ENCODE measurements around the gene ARR3. TPM values are rescaled to one million over a fixed set of nuclear protein-coding genes. Genes with fewer than 3 reads are reported as not detected.
A peak's percentile ranks its signal among the peaks of the same experiment; 100 is the strongest.

Gene ARR3
- total RNA-seq: not detected

DNA sequence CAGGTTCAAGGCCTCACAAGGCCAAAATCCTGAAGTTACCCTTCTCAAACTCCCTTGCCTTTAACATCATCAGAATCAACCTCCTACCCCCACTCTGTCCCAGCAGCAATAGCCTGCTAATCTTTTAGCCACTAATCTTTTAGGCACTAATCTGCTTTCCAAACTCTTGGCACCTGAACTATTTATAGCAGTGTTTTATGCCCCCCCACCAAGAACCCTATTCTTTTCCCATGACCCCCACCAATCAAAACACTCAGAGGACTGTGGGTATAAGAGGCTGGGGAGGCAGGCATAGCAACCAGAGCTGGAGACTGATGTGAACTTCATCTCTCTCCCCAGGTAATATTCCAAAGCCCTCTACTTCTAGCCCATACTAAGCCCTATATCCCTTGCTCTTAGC lies at the start of gene ARR3:
Gene ARR3 (plus strand): TSS at position 301 of the 400 bp plus-strand sequence. CDS start 1,052 bp downstream, outside the sequence.
- Histone ChIP-seq H3K27ac (no peak within 1 kb of the TSS), H3K4me1 (no peaks in the 10 kb centered on the region), H3K4me3 (no peak within 1 kb of the TSS), H3K27me3 (no peaks in the 10 kb centered on the region), H3K9me3 (no peaks in the 10 kb centered on the region), H3K36me3 (no peaks in the 10 kb centered on the region)
- ATAC-seq (ENCODE audit: low FRiP score in 2 of 2): no peak
- DNase-seq: no peak
- no peak for TF ChIP-seq POLR2AphosphoS5 (IDR thresholded peaks at IDR 0.05)

DNA sequence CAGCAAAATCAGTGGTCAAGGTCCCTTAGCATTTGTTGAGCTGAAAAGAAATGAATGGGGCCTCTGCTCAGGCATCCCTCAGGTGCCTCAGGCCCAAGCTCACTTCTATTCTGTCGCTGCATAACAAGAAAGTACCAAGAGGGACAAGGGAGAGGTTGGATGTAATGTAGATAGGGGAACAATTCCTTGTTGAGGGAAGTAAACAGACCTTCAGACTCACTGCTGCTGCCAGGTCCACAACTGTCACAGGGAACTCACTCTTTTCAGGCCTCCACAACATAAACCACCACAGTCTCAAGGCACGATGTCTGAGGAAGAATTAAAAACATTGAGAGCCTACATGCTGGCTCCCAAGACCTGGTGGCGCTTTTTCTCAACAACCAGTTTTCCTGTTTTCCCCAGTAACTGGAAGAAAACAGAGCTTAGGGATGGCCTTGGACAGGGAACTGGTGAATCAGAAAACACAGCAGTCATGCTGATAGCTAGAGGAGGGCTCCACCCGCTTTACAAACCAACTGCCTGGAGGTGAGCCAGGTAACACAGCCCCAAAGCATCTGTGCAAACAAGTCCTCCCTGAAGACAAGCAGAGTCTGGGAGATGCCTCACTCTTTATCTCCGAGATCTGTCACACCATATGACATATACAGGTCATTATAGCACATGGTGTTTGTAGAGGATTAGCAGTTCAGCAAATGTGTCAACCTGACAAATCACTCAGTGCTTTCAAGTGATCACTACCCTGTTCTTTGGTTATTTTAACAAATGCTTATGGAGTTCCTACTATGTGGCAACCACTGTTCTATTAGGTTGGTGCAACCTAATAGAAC lies 48.0 kb upstream of the ARR3 start:
- ATAC-seq (ENCODE audit: low FRiP score in 2 of 2): peak in 1 of 2 donors; percentile 94
- no peaks in the 10 kb centered on the region for H3K9me3 ChIP-seq
- DNase-seq: no peak
- WGBS, 2 donors: 79 to 90% methylated on average over 3 to 5 of the region's 5 CpGs
- H3K4me1 ChIP-seq: no peaks in the 10 kb centered on the region
- H3K36me3 ChIP-seq: no peaks in the 10 kb centered on the region
- H3K27me3 ChIP-seq: no peaks in the 10 kb centered on the region
- H3K27ac ChIP-seq: no peak overlapping the region
- no peak for TF ChIP-seq POLR2A (IDR thresholded peaks at IDR 0.05)
- TF ChIP-seq EP300 (IDR thresholded peaks at IDR 0.05): no peak
- no peak for TF ChIP-seq POLR2AphosphoS5 (IDR thresholded peaks at IDR 0.05)
- TF ChIP-seq, protein P1, sequence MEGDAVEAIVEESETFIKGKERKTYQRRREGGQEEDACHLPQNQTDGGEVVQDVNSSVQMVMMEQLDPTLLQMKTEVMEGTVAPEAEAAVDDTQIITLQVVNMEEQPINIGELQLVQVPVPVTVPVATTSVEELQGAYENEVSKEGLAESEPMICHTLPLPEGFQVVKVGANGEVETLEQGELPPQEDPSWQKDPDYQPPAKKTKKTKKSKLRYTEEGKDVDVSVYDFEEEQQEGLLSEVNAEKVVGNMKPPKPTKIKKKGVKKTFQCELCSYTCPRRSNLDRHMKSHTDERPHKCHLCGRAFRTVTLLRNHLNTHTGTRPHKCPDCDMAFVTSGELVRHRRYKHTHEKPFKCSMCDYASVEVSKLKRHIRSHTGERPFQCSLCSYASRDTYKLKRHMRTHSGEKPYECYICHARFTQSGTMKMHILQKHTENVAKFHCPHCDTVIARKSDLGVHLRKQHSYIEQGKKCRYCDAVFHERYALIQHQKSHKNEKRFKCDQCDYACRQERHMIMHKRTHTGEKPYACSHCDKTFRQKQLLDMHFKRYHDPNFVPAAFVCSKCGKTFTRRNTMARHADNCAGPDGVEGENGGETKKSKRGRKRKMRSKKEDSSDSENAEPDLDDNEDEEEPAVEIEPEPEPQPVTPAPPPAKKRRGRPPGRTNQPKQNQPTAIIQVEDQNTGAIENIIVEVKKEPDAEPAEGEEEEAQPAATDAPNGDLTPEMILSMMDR (IDR thresholded peaks at IDR 0.05): no peak
- H3K4me3 ChIP-seq: no peak overlapping the region

DNA sequence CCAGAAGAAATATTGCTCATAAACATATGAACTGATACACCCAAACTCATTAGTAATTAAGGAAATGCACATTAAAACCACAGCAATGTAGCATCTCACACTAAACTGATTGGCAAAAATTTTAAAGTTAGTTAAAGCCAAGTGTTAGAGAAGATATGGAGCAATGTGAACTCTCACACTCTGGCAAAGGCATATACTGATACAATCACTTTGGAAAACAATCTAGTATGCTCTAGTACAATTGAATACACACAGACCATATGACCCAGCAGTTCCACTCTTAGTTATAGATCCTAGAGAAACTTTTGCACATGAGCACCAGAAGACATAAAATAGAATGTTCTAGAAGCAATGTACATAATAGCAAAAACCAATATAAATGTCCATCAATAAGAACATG lies 42.1 kb upstream of the ARR3 start:
- no peaks in the 10 kb centered on the region for H3K9me3 ChIP-seq
- H3K4me3 ChIP-seq: no peak overlapping the region
- no peaks in the 10 kb centered on the region for H3K4me1 ChIP-seq
- no peaks in the 10 kb centered on the region for H3K27me3 ChIP-seq
- no peak overlapping the region for H3K27ac ChIP-seq
- TF ChIP-seq, protein P1 (IDR thresholded peaks at IDR 0.05): no peak
- no peak for TF ChIP-seq POLR2A (IDR thresholded peaks at IDR 0.05)
- no peak for TF ChIP-seq POLR2AphosphoS5 (IDR thresholded peaks at IDR 0.05)
- no peak for TF ChIP-seq EP300 (IDR thresholded peaks at IDR 0.05)
- no peak for ATAC-seq (ENCODE audit: low FRiP score in 2 of 2)
- DNase-seq: no peak
- H3K36me3 ChIP-seq: no peaks in the 10 kb centered on the region

DNA sequence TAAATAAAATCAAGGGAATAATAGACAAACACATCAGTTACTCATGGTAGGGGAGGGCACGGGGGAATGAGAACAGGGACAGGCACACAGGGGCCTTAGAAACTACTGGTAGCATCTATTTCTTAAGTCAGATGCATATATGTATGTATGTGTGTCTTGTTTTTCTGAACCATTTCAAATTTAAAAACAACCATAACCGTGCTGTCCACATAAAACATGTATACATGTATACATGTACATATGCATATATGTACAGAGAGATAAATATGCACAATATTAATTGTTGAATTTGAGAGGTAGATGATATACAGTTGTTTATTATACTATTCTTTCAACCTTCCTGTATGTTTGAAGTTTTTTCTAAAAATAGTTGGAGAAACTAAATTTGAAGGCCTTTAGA lies 41.4 kb upstream of the ARR3 start:
- 73 to 88% methylated on average over 2 of the region's 2 CpGs for WGBS, 2 donors
- no peaks in the 10 kb centered on the region for H3K36me3 ChIP-seq
- H3K27ac ChIP-seq: no peak overlapping the region
- TF ChIP-seq, protein P1 (IDR thresholded peaks at IDR 0.05): no peak
- TF ChIP-seq POLR2A (IDR thresholded peaks at IDR 0.05): no peak
- TF ChIP-seq EP300 (IDR thresholded peaks at IDR 0.05): no peak
- no peak for TF ChIP-seq POLR2AphosphoS5 (IDR thresholded peaks at IDR 0.05)
- DNase-seq (no peak), ATAC-seq (ENCODE audit: low FRiP score in 2 of 2) (no peak)
- no peak overlapping the region for H3K4me3 ChIP-seq
- H3K9me3 ChIP-seq: no peaks in the 10 kb centered on the region
- H3K4me1 ChIP-seq: no peaks in the 10 kb centered on the region
- H3K27me3 ChIP-seq: no peaks in the 10 kb centered on the region

DNA sequence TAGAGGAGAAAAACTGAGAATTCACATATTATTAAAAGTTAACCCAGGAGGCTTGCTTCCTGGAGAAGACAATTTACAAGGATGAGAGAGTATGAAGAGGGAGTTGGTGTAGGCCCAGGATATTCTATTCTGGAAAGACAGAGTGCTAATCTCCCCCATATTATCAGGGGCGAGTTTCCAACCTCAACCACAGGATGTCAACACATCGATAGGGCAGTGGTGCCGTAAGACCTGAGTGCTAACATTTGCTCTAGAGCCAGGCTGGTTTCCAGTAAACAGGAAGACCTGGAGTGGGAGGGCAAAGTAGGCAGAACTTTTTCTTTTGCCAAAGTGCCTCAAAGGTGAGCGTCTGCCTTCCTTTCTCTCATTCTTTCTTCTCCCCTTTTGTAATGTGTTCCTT lies 36.5 kb upstream of the ARR3 start:
- Histone ChIP-seq H3K27me3 (no peaks in the 10 kb centered on the region), H3K4me3 (no peak overlapping the region), H3K9me3 (no peaks in the 10 kb centered on the region), H3K36me3 (no peaks in the 10 kb centered on the region), H3K27ac (no peak overlapping the region), H3K4me1 (no peaks in the 10 kb centered on the region)
- ATAC-seq (ENCODE audit: low FRiP score in 2 of 2) (no peak), DNase-seq (no peak)
- TF ChIP-seq, protein P1 (IDR thresholded peaks at IDR 0.05): no peak
- TF ChIP-seq EP300 (IDR thresholded peaks at IDR 0.05): no peak
- TF ChIP-seq POLR2A (IDR thresholded peaks at IDR 0.05): no peak
- no peak for TF ChIP-seq POLR2AphosphoS5 (IDR thresholded peaks at IDR 0.05)
- WGBS, 2 donors: 29 to 58% methylated on average over 4 of the region's 4 CpGs

Measured in upper lobe of left lung (tissue), 6 donors.